CD14-positive monocyte (primary cell): ENCODE results near the gene IMPA2. TPM values are rescaled to one million over a fixed set of nuclear protein-coding genes. Genes with fewer than 3 reads are reported as not detected.
A peak's percentile ranks its signal among the peaks of the same experiment; 100 is the strongest.

Source experiments
- DNase-seq, 3 donors: peaks; one replicate each; pipeline ENCODE4 v3.0.0-alpha.2; 2011 to 2022
- H2AFZ ChIP-seq: 2 replicates; pipeline ENCODE4 v1.6.0; 2012; ENCODE audit warnings: mild to moderate bottlenecking, low read depth, low read length, inconsistent platforms; ENCODE audit not compliant: insufficient read depth, poor library complexity, severe bottlenecking
- H3K27ac ChIP-seq, 2 donors: 1 replicate in 1 of 2; 2 replicates in 1 of 2; pipeline ENCODE4 v1.5.1; 2012 to 2013; ENCODE audit warnings: low read length in 2 of 2, control low read depth in 1 of 2, inconsistent platforms in 1 of 2, low read depth in 1 of 2, mild to moderate bottlenecking in 1 of 2
- H3K27me3 ChIP-seq, 2 donors: one replicate each; pipeline versions ENCODE4 v1.6.0 to v1.6.1; 2011 to 2013; ENCODE audit warnings: low read length in 2 of 2; ENCODE audit not compliant: control insufficient read depth in 2 of 2, insufficient read depth in 2 of 2
- H3K36me3 ChIP-seq, 2 donors: replicated peaks in 1 of 2; 1 replicate in 1 of 2; 2 replicates in 1 of 2; pipeline versions ENCODE4 v1.5.1 to v1.6.1; 2012 to 2013; ENCODE audit warnings: low read length in 2 of 2, control low read depth in 1 of 2, inconsistent platforms in 1 of 2, mild to moderate bottlenecking in 1 of 2; ENCODE audit not compliant: insufficient read depth in 2 of 2, control insufficient read depth in 1 of 2
- H3K4me1 ChIP-seq, 2 donors: 1 replicate in 1 of 2; 2 replicates in 1 of 2; pipeline versions ENCODE4 v1.5.1 to v1.6.1; 2012 to 2013; ENCODE audit warnings: low read length in 2 of 2, control low read depth in 1 of 2, inconsistent platforms in 1 of 2, mild to moderate bottlenecking in 1 of 2, moderate library complexity in 1 of 2; ENCODE audit not compliant: insufficient read depth in 2 of 2, control insufficient read depth in 1 of 2
- H3K4me2 ChIP-seq: replicated peaks from 2 replicates; pipeline ENCODE3; 2012; ENCODE audit warnings: low read length, moderate library complexity, mild to moderate bottlenecking; ENCODE audit not compliant: poor library complexity, severe bottlenecking; ENCODE audit errors: extremely low read depth
- H3K4me3 ChIP-seq, 3 experiments: fragments of 200-600 bp in 1 of 3; sonication (generic) in 1 of 3; replicated peaks in 1 of 3; 1 replicate in 2 of 3; 2 replicates in 1 of 3; pipeline ENCODE4 v1.5.1; 2011 to 2013; ENCODE audit warnings: low read length in 3 of 3, mild to moderate bottlenecking in 3 of 3, control low read depth in 2 of 3, low read depth in 2 of 3, inconsistent platforms in 1 of 3, moderate library complexity in 1 of 3
- H3K79me2 ChIP-seq: 2 replicates; pipeline ENCODE4 v1.6.0; 2012; ENCODE audit warnings: mild to moderate bottlenecking, control low read depth, inconsistent platforms, low read length, moderate library complexity; ENCODE audit not compliant: insufficient read depth
- H3K9ac ChIP-seq: 2 replicates; pipeline ENCODE4 v1.6.0; 2017; ENCODE audit warnings: low read length, mild to moderate bottlenecking; ENCODE audit not compliant: insufficient read depth, poor library complexity, severe bottlenecking
- H3K9me3 ChIP-seq, 2 donors: replicated peaks in 1 of 2; 1 replicate in 1 of 2; 2 replicates in 1 of 2; pipeline versions ENCODE4 v1.5.1 to v1.6.1; 2012 to 2013; ENCODE audit warnings: low read length in 2 of 2, control low read depth in 1 of 2; ENCODE audit not compliant: control insufficient read depth in 1 of 2, insufficient read depth in 1 of 2
- H4K20me1 ChIP-seq: 2 replicates; pipeline ENCODE4 v1.6.0; 2012; ENCODE audit warnings: mild to moderate bottlenecking, low read length, control low read depth, moderate library complexity; ENCODE audit not compliant: insufficient read depth
- H3K27ac Mint-ChIP-seq, 7 donors: one replicate each; pipeline ENCODE4 v1.8.0; 2020; ENCODE audit warnings: mild to moderate bottlenecking in 7 of 7, mixed read lengths in 7 of 7, moderate library complexity in 6 of 7, inconsistent platforms in 2 of 7
- H3K27me3 Mint-ChIP-seq, 3 donors: one replicate each; pipeline ENCODE4 v1.8.0; 2021 to 2022; ENCODE audit warnings: low read depth in 3 of 3, mild to moderate bottlenecking in 3 of 3, mixed read lengths in 3 of 3, moderate library complexity in 3 of 3, inconsistent platforms in 1 of 3
- H3K36me3 Mint-ChIP-seq, 2 donors: one replicate each; pipeline ENCODE4 v1.8.0; 2020; ENCODE audit warnings: mixed read lengths in 2 of 2, inconsistent platforms in 1 of 2, mild to moderate bottlenecking in 1 of 2
- H3K4me1 Mint-ChIP-seq: one replicate; pipeline ENCODE4 v1.8.0; 2020; ENCODE audit warnings: mild to moderate bottlenecking, mixed read lengths
- H3K4me3 Mint-ChIP-seq, 2 donors: one replicate each; pipeline ENCODE4 v1.8.0; 2020; ENCODE audit warnings: mild to moderate bottlenecking in 2 of 2, mixed read lengths in 2 of 2, moderate library complexity in 1 of 2
- H3K9me3 Mint-ChIP-seq, 7 donors: one replicate each; pipeline ENCODE4 v1.8.0; 2020 to 2022; ENCODE audit warnings: mixed read lengths in 7 of 7, mild to moderate bottlenecking in 6 of 7, moderate library complexity in 6 of 7, inconsistent platforms in 2 of 7
- WGBS: methylation state at CpG from one replicate; pipeline ENCODE4 v1.1.5; 2013; ENCODE audit warnings: missing lambda C conversion rate; ENCODE audit not compliant: insufficient coverage; 5-methylcytosine and 5-hydroxymethylcytosine counted together
- intact Hi-C, 2 donors: fragments of 100-400 bp; cut with micrococcal nuclease; formaldehyde crosslinking; loops; one replicate each; pipeline versions ENCODE4 v1.15.0 to v1.15.1; 2023
- polyA plus RNA-seq, 3 donors: library from polyadenylated mRNA; depleted of rRNA in 1 of 3; unstranded in 2 of 3; stranded (reverse) in 1 of 3; fragments of 300-500 nt in 2 of 3; fragments of >200 nt in 1 of 3; fragmentation: Illumina TruSeq in 2 of 3; gene quantifications; 1 replicate in 2 of 3; 2 replicates in 1 of 3; pipeline ENCODE4 v1.2.3, GENCODE V29; 2012 to 2021
- TF ChIP-seq, protein P1 (sequence below): fragments of 200-600 bp; IDR thresholded peaks from one replicate; pipeline ENCODE4 v1.8.0; 2022; ENCODE audit warnings: antibody characterized with exemption, mild to moderate bottlenecking

Gene IMPA2
- polyA plus RNA-seq, 3 donors = 97.4 to 186 (median 145) TPM

GRCh38 chr18:12017081-12017480 is 35.8 kb downstream of the IMPA2 start:
- DNase-seq = no peak
- Histone ChIP-seq H3K4me2 (no peak overlapping the region), H3K9me3 (no peaks in the 10 kb centered on the region), H3K4me1 (no peaks in the 10 kb centered on the region), H3K79me2 (peaks cover 3% of the 10 kb centered on the region), H3K9ac (no peak overlapping the region), H3K27ac (no peak overlapping the region), H3K36me3 (peaks cover 85 to 92% of the 10 kb centered on the region in 2 donors), H2AFZ (no peak overlapping the region), H4K20me1 (no peaks in the 10 kb centered on the region), H3K27me3 (no peaks in the 10 kb centered on the region), H3K4me3 (no peak overlapping the region)
- 98% methylated on average over 4 of the region's 5 CpGs for WGBS
- H3K27me3 Mint-ChIP-seq = peaks cover 0 to 2% (median 0%) of the 10 kb centered on the region in 3 donors
- peaks cover 85 to 97% of the 10 kb centered on the region in 2 donors for H3K36me3 Mint-ChIP-seq
- no peak overlapping the region for H3K4me3 Mint-ChIP-seq
- H3K9me3 Mint-ChIP-seq = peaks cover 0 to 3% (median 0%) of the 10 kb centered on the region in 7 donors
- H3K27ac Mint-ChIP-seq = peak overlapping the region in 2 of 7 donors; percentile 28 to 30
- TF ChIP-seq, protein P1, sequence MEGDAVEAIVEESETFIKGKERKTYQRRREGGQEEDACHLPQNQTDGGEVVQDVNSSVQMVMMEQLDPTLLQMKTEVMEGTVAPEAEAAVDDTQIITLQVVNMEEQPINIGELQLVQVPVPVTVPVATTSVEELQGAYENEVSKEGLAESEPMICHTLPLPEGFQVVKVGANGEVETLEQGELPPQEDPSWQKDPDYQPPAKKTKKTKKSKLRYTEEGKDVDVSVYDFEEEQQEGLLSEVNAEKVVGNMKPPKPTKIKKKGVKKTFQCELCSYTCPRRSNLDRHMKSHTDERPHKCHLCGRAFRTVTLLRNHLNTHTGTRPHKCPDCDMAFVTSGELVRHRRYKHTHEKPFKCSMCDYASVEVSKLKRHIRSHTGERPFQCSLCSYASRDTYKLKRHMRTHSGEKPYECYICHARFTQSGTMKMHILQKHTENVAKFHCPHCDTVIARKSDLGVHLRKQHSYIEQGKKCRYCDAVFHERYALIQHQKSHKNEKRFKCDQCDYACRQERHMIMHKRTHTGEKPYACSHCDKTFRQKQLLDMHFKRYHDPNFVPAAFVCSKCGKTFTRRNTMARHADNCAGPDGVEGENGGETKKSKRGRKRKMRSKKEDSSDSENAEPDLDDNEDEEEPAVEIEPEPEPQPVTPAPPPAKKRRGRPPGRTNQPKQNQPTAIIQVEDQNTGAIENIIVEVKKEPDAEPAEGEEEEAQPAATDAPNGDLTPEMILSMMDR = no peak
- intact Hi-C loops = no loop called here
- H3K4me1 Mint-ChIP-seq = no peaks in the 10 kb centered on the region

GRCh38 chr18:12018861-12019260 is 37.6 kb downstream of the IMPA2 start:
- Mint-ChIP-seq H3K4me3 (no peak overlapping the region), H3K36me3 (peaks cover 77 to 93% of the 10 kb centered on the region in 2 donors), H3K27me3 (peaks cover 0 to 2% (median 0%) of the 10 kb centered on the region in 3 donors), H3K4me1 (no peaks in the 10 kb centered on the region), H3K27ac (peak overlapping the region in 2 of 7 donors; percentile 10), H3K9me3 (peaks cover 0 to 3% (median 0%) of the 10 kb centered on the region in 7 donors)
- no peak for DNase-seq
- no peak overlapping the region for H3K9ac ChIP-seq
- intact Hi-C loops = no loop called here
- H3K36me3 ChIP-seq = peaks cover 80 to 88% of the 10 kb centered on the region in 2 donors
- H3K9me3 ChIP-seq = no peaks in the 10 kb centered on the region
- no peak overlapping the region for H3K27ac ChIP-seq
- H3K4me1 ChIP-seq = no peaks in the 10 kb centered on the region
- no peaks in the 10 kb centered on the region for H4K20me1 ChIP-seq
- WGBS = 100% methylated on average over 1 of the region's 7 CpGs
- no peaks in the 10 kb centered on the region for H3K27me3 ChIP-seq
- TF ChIP-seq, protein P1 = no peak
- H2AFZ ChIP-seq = no peak overlapping the region
- H3K4me2 ChIP-seq = no peak overlapping the region
- H3K79me2 ChIP-seq = no peaks in the 10 kb centered on the region
- H3K4me3 ChIP-seq = no peak overlapping the region
